ENCODE results near the gene IDH3G. TPM values are rescaled to one million over a fixed set of nuclear protein-coding genes. Genes with fewer than 3 reads are reported as not detected.
A peak's percentile ranks its signal among the peaks of the same experiment; 100 is the strongest.

Gene IDH3G
- total RNA-seq, 1 experiment from 2014 or later: 43.2 TPM

DNA sequence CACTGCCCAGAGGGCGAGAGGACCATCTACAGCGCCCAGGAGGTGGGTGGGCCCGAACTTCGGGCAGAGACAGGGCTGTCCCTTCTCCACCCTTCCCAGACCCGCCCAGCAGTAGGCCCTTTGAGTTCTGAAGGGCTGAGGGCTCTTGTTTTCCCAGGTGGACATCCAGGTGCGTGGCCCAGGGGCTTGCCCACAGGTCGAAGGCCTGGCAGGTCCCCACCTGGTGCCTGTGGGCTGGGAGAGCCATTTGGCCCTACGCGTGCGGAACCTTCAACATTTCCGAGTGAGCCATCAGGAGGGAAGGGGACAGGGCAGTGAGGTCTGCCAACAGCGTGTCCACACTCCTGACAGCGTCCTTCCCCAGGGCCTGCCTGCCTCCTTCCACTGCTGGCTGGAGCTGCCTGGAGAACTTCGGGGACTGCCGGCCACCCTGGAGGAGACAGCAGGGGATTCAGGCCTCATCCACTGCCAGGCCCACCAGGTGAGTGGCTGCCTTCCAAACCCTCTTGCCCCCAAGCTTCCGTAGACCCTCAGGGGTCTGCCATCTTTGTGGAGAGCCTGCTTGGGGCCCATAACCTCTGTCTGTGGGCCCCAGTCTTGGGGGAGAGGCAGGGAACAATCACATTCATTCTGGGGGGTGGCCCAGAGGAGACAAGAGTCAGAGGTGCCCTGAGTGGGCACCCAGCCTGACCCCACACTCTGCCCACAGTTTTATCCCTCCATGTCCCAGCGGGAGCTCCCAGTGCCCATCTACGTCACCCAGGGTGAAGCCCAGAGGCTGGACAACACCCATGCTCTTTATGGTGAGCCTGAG lies 23.4 kb downstream of the IDH3G start:
- Histone ChIP-seq H3K27ac (ENCODE audit: insufficient read length, low read depth, low read length) (no peak overlapping the region), H3K56ac (ENCODE audit: insufficient read length, low read depth, low read length) (no peak overlapping the region), H2AFZ (ENCODE audit: low read length) (no peak overlapping the region), H3K9me3 (ENCODE audit: control insufficient read depth, low read depth, low read length) (no peaks in the 10 kb centered on the region), H4K8ac (replicated peaks; ENCODE audit: insufficient read length, low read depth, low read length) (no peak overlapping the region), H3K4ac (ENCODE audit: low read depth, low read length) (no peak overlapping the region), H3K79me1 (ENCODE audit: insufficient read depth, low read depth, low read length, poor library complexity, severe bottlenecking) (no peaks in the 10 kb centered on the region), H4K91ac (ENCODE audit: insufficient read length, low read depth, low read length) (no peak overlapping the region), H3K23ac (ENCODE audit: insufficient read length, low read depth, low read length) (no peak overlapping the region), H2BK120ac (ENCODE audit: low read depth, low read length, poor library complexity, severe bottlenecking) (no peak overlapping the region), H2AK5ac (ENCODE audit: insufficient read length, low read length) (no peak overlapping the region), H3K23me2 (ENCODE audit: insufficient read length, low read depth, low read length, poor library complexity, severe bottlenecking) (no peaks in the 10 kb centered on the region), H3K27me3 (ENCODE audit: insufficient read depth, low read length) (no peaks in the 10 kb centered on the region), H3K79me2 (ENCODE audit: insufficient read depth, low read length) (no peaks in the 10 kb centered on the region), H3K14ac (ENCODE audit: insufficient read depth, low read length) (no peak overlapping the region), H2BK12ac (ENCODE audit: insufficient read length, low read depth, low read length) (no peak overlapping the region), H2BK15ac (ENCODE audit: low read depth, low read length) (no peak overlapping the region), H4K5ac (ENCODE audit: insufficient read length, low read depth, low read length) (no peak overlapping the region), H2BK5ac (ENCODE audit: insufficient read length, low read length) (no peak overlapping the region), H3K4me1 (ENCODE audit: insufficient read depth, low read length) (no peaks in the 10 kb centered on the region), H3K18ac (ENCODE audit: insufficient read length, low read depth, low read length) (no peak overlapping the region), H2BK20ac (ENCODE audit: low read depth, low read length, poor library complexity, severe bottlenecking) (no peak overlapping the region), H3K9ac (ENCODE audit: extremely low read depth, insufficient read length, low read length) (no peak overlapping the region), H4K20me1 (ENCODE audit: control insufficient read depth, insufficient read depth, insufficient read length) (no peaks in the 10 kb centered on the region), H3K4me2 (ENCODE audit: insufficient read depth, insufficient read length, low read length) (no peak overlapping the region), H3T11ph (ENCODE audit: low read length) (no peak overlapping the region)
- peak; percentile 22 for DNase-seq
- no peaks in the 10 kb centered on the region; a peak in 1 of 7 replicates for H3K36me3 Mint-ChIP-seq (ENCODE audit: insufficient read depth in 1 of 3, low read depth in 3 of 3)
- H3K27me3 Mint-ChIP-seq (ENCODE audit: low read depth): 0 out of 2 replicates have a peak, but pooled peaks cover 4% of the 10 kb centered on the region
- peaks cover 26 to 55% of the 10 kb centered on the region in 2 experiments for H3K9me3 Mint-ChIP-seq
- no peak overlapping the region for H3K4me3 Mint-ChIP-seq
- no CpG with 5 or more reads among the region's 18 CpGs for WGBS (ENCODE audit: extremely low coverage, insufficient read length, low lambda C conversion rate)
- no peak overlapping the region for H3K27ac Mint-ChIP-seq
- TF ChIP-seq, protein P1, sequence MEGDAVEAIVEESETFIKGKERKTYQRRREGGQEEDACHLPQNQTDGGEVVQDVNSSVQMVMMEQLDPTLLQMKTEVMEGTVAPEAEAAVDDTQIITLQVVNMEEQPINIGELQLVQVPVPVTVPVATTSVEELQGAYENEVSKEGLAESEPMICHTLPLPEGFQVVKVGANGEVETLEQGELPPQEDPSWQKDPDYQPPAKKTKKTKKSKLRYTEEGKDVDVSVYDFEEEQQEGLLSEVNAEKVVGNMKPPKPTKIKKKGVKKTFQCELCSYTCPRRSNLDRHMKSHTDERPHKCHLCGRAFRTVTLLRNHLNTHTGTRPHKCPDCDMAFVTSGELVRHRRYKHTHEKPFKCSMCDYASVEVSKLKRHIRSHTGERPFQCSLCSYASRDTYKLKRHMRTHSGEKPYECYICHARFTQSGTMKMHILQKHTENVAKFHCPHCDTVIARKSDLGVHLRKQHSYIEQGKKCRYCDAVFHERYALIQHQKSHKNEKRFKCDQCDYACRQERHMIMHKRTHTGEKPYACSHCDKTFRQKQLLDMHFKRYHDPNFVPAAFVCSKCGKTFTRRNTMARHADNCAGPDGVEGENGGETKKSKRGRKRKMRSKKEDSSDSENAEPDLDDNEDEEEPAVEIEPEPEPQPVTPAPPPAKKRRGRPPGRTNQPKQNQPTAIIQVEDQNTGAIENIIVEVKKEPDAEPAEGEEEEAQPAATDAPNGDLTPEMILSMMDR (conservative IDR thresholded peaks at IDR 0.05): no peak
- H3K4me1 Mint-ChIP-seq: peaks cover 2 to 6% of the 10 kb centered on the region in 2 experiments; a peak in 3 of 4 replicates

Data from H9 (cell line).